NCI-H1930 (cell line): ENCODE measurements around the gene HBG2.
"Not testable (repeated sequence)": the region's sequence is repeated elsewhere in the genome, so short reads cannot be mapped to it uniquely, and the experiment has no call there.

Experiments
- DNase-seq, 2 experiments: peaks; one replicate each; lab custom pipeline; 2025; lab: John Stamatoyannopoulos, UW

The HBG2 gene

DNA sequence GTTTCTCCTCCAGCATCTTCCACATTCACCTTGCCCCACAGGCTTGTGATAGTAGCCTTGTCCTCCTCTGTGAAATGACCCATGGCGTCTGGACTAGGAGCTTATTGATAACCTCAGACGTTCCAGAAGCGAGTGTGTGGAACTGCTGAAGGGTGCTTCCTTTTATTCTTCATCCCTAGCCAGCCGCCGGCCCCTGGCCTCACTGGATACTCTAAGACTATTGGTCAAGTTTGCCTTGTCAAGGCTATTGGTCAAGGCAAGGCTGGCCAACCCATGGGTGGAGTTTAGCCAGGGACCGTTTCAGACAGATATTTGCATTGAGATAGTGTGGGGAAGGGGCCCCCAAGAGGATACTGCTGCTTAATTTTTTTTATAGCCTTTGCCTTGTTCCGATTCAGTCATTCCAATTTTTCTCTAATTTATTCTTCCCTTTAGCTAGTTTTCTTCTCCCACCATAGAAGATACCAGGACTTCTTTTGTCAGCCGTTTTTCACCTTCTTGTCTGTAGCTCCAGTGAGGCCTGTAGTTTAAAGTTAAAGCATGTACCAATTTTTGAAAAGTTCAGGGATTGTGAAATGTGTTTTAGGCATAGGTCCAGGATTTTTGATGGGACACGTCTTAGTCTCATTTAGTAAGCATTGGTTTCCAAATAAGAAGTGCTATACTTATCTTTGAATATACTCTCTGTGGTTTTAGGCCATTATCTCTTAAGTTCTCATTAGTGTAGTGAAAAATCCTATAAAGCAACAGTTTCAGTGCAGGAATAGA lies at the start of gene HBG2:
HBG2 (minus strand) TSS at position 136 of the 768 bp plus-strand sequence; CDS start at position 83, 53 bp downstream.
- not testable (repeated sequence) for DNase-seq

DNA sequence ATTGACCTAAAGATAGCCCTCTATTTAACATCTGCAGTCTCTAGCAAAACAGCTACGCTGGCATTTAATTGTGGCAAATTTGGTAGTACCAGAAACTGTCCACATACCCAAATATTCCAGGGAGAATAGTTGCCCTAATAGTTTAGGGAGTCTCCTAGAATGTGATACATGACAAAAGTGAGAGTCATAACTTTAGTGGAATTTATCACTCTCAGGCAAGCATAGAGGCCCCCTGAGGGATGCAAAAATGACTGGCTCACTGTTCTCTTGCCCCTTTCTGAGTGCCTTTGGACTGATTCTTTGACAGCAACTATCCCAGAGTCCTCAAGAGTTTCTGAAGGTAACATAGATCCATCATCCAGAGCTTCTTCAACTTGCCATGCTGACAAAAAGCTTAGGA lies 49.5 kb upstream of the HBG2 start:
- DNase-seq = no peak

DNA sequence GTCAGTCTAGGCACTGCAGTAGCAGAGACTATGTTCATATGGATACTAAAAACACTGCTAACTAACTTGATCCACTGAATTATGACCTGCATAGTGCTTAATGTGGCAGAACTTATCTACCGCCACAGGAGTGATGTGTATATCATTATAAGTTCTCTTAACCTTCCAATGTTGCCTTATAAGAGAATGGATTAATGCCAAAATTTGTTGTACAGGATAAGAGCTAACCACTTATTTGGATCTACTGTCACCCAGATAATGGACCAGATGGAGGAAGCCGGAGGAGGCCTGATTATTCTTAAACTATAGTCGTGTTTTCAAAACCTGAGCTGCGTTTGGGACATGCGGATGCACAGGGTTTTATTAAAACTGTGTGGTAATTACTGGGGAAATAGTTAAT lies 49.0 kb upstream of the HBG2 start:
- DNase-seq = no peak

DNA sequence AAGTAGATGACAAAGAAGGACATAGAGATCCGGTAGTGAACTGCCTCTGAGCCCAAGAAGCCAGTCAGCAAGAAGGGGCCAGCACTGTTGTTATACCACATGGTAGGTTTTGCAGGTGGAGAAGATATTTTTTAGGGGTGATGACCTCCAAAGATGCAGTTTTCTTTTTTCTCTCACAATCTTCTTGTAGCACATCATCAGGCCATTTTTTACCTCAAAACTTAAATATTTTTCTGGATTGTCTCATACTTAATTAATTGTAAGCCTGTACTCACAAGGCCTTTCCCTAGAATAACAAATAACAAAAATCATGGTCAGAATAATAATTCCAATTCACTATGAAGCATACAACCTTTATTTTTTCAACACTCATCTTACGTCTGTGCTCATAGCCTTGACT lies 47.3 kb upstream of the HBG2 start, which contains the start of gene OR51B4:
OR51B4 (minus strand) TSS at position 101 of the 400 bp plus-strand sequence; CDS start at position 101, 0 bp downstream.
- DNase-seq = no peak

DNA sequence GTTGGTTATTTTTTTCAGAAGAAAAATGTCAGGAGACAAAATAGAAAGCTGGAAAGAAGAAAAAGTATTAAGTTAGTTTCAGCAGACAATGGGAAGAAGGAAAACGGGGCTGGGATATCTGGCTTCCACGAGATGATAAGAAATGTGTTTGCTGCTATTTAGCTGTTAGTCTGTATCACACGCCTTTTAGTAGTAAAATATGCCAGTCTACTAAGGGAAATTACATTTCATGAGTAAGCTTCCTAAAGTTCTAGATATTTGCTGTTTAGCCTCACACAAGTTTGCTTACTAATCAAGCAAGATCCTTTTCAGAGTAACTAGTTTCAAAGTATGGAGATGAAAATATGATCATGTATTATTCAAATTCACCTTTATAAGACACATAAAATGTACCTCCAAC lies 45.7 kb upstream of the HBG2 start:
- DNase-seq = no peak

DNA sequence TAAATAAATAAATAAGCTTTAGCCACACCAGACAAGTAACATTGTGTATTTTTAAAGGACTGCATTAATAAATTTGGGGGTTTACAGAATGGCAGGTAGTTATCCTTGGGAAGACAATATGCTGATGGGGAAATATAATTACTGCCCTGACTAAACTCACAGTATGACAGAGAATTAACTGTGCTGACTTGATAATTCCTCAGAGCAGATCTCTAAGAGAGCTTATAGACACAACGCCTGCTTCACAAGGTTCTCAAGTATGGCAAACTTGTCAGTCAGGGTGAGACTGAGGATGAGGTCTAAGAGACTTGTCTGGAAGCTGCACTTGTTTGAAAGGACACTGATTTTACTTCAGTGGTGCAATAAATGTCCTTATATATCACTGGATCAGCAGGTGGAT lies 43.9 kb upstream of the HBG2 start:
- no peak for DNase-seq

DNA sequence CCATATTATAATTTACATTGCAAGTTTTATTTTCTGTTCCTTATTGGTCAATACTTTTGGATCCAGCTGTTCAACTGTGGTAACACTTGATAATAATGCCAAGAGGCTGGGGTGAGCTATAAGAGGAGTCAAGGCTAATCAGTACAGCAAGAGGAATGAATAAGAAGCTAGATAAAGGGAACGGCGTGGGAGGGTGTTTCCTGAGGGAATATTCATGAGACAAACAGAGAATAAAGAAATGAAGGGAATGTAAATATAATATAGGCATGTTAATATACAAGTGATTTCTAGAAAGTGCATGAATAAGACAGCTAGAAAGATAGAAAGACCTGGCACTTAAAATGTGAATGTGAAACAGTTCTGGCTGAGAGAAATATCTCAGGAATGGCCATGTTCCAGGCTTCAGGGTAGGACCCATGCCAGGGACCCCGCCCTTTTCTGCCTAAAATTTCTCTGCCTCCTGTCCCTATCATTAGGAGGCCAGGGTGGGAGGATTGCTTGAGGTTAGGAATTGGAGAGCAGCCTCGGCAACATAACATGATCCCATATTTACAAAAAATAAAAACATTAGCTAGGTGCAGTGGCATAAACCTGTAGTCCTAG lies 43.2 kb upstream of the HBG2 start:
- no peak for DNase-seq

DNA sequence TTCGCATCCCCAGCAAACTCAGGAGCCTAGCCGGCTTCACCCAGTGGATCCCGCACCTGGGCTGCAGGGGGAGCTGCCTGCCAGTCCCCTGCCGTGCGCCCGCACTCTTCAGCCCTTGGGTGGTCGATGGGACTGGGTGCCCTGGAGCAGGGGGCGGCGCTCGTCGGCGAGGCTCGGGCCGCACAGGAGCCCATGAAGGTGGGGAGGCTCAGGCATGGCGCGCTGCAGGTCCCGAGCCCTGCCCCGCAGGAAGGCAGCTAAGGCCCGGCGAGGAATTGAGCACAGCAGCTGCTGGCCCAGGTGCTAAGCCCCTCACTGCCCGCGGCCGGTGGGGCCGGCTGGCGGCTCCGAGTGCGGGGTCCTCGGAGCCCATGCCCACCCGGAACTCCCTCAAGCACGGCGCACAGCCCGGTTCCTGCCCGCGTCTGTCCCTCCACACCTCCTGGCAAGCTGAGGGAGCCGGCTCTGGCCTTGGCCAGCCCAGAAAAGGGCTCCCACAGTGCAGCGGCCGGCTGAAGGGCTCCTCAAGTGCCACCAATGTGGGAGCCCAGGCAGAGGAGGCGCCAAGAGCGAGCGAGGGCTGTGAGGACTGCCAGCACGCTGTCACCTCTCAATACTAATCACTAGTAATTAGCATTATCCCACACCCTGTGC lies 39.9 kb upstream of the HBG2 start:
- not testable (repeated sequence) for DNase-seq

DNA sequence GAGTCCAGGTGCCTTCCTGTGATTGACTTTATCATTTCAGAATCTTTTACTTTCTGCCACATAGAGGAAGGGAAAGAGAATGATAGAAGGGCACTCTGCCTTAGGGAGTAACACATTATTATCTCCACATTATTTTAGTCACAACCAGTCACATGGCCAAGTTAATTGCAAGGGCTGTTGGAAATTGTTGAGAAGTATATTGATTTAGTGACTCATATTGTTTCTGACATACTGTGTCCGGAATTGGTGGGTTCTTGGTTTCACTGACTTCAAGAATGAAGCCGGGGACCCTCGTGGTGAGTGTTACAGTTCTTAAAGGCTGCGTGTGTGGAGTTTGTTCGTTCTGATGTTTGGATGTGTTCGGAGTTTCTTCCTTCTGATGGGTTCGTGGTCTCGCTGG lies 38.4 kb upstream of the HBG2 start:
- DNase-seq = no peak

DNA sequence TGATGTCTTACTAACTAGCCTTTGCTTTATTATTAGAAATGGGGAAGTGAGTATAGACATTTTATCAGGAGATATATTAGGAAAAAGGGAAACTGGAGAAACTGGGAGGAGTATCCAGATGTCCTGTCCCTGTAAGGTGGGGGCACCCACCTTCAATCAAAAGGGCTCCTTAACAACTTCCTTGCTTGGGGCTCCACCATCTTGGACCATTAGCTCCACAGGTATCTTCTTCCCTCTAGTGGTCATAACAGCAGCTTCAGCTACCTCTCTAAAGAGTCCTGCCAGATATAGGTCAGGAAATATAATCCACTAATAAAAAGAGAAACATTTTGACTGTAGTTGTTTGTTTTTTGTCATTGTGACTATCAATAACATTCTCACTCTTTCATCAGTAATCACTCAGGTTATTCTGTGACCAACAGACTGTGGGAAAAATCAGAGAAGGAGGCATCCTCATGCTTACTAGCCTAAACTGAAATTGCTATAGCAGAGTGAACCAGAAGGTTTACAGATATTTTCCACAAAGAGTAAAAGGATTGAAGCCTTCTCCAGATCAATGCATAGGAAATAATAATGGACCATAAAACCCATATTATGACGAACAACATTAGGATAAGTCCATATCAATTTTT lies 36.7 kb upstream of the HBG2 start:
- peak; percentile 5 to 19 for DNase-seq

DNA sequence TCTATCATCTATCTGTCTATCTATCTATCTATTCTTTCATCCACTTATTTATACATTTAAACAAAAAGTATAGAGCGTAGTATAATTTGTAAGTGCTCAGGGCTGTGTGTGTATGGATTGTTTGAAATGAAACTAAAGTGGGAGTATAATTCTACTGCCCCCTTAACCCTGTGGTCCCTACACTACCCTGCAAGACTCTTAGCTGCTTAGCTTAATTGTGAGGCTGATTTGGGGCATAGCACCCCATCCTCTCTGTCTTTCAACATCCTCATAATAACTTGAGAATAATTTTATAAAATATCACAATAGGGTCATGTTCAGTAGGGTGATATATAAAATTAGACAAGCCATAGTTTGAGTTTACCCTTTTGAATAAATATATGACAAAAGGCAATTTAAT lies 35.5 kb upstream of the HBG2 start:
- DNase-seq = no peak

DNA sequence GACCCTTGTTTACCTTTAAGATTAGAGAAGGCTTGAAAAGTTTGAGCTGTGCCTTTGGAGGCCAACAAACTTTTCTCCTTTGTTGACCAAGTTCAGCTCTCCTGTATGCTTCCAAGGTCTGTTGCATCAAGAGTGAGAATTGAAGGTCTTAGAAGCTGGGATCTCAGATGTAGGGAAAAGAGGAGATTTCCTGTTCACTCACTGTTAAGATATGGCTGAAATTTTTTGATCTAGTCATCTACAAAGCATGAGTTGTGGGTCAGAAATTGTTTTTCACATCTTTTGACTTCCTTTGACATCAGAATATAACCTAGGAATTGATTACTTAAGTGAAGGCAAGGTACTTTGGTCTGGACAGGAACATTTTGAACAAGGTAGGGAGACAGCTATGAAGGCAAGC lies 35.1 kb upstream of the HBG2 start:
- DNase-seq = no peak

DNA sequence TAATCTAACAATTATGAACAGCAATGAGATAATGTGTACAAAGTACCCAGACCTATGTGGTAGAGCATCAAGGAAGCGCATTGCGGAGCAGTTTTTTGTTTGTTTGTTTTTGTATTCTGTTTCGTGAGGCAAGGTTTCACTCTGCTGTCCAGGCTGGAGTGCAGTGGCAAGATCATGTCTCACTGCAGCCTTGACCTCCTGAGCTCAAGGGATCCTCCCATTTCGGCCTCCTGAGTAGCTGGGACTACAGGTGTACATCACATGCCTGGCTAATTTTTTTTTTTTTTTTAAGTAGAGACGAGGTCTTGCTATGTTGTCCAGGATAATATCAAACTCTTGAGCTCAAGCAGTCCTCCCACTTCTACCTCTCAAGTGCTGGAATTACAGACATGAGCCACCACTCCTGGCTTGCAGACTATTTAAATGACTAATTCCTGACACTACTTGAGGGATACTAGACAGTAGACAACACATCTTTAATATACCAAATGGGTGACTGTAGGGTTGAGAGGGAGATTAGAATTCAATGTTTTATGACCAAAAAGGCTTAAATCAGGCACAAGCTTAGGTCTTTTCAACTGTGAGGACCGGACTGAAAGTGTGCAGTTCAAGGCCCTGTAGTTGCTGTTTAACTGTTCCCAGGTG lies 34.4 kb upstream of the HBG2 start:
- DNase-seq = no peak

DNA sequence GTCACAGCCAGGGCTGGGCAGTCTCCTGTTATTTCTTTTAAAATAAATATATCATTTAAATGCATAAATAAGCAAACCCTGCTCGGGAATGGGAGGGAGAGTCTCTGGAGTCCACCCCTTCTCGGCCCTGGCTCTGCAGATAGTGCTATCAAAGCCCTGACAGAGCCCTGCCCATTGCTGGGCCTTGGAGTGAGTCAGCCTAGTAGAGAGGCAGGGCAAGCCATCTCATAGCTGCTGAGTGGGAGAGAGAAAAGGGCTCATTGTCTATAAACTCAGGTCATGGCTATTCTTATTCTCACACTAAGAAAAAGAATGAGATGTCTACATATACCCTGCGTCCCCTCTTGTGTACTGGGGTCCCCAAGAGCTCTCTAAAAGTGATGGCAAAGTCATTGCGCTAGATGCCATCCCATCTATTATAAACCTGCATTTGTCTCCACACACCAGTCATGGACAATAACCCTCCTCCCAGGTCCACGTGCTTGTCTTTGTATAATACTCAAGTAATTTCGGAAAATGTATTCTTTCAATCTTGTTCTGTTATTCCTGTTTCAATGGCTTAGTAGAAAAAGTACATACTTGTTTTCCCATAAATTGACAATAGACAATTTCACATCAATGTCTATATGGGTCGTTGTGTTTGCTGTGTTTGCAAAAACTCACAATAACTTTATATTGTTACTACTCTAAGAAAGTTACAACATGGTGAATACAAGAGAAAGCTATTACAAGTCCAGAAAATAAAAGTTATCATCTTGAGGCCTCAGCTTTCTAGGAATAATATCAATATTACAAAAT lies 33.7 kb upstream of the HBG2 start:
- no peak for DNase-seq

DNA sequence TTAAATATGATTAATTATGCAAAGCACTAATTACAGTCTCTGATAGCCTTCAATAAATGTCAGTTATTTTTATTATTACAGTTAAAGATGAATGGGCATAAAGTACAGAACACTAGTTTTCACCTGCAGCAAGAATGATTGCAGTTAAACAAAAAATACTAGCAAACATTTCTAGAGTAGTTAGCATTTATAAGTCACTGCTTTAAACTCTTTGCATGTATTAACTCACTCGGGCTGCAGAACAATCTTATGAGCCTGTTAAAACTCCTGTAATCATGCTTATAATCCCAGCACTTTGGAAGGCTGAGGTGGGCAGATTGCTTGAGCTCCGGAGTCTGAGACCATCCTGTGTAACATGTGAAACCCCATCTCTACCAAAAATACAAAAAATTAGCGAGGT lies 32.3 kb upstream of the HBG2 start:
- no peak for DNase-seq

DNA sequence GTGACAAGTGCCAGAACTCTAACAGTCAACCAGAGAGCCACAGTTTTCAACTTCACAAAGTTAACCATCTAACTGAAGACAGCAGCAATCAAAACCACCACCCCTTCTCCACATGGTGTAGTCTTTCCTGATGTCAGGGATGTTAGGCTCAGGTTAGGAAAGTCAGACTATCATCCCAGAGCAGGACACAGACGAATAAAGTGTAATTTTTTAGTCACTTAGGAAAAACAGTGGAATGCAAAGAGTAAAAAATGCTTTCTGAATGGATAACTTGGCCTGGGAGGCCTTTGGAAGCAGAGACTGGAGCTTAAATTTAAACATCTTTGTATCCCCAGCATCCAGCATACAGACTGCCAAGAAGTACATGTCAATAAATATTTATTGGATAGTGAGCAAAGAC lies 31.8 kb upstream of the HBG2 start:
- DNase-seq = no peak

DNA sequence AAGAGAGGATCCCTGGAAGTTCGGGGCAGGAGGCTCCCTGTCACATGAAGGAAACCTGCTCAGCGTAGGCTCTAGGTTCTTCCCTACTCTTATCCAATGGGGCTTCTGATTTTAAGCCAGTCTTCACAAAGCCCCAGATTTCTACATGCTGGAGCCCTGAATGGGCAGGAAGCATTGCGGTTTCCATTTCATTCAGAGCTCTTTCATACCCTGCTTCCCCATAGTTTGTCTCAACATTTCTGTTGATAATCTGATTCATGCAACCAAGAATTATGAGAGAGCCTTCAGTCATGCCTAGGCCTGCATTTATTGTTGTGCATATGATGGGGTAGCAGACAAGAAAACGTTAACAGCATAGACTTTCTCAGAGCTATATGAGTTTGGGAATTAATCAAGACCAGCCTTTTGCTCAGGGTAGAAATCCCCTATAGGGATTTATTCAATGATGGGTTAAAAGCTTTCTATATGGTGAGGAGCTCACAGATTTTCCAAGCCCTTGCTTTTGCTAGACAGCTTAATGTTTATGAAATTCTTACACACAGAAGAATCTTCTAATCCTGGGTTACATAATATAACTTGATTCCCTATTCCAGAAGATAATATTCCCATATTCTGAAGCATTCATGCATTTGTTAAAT lies 31.2 kb upstream of the HBG2 start:
- DNase-seq = no peak

DNA sequence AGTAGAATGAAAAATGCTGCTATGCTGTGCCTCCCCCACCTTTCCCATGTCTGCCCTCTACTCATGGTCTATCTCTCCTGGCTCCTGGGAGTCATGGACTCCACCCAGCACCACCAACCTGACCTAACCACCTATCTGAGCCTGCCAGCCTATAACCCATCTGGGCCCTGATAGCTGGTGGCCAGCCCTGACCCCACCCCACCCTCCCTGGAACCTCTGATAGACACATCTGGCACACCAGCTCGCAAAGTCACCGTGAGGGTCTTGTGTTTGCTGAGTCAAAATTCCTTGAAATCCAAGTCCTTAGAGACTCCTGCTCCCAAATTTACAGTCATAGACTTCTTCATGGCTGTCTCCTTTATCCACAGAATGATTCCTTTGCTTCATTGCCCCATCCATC lies 30.1 kb upstream of the HBG2 start:
- no peak for DNase-seq

DNA sequence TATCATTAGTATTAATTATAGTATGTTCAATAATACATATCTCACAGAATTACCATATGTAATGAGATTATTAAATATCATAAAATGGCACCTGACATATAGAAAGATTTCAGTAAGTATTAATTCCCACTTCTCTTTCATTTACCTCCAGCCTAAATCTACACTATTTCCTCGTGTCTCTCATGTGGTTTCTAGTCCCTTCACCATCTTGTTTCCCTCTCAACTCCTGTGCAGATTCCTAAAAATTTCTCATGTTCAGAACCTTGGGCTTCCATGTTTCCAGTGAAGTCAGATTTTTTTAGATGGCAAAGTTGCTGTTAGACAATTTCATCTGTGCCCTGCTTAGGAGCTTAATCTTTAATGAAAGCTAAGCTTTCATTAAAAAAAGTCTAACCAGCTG lies 29.3 kb upstream of the HBG2 start:
- DNase-seq = no peak

DNA sequence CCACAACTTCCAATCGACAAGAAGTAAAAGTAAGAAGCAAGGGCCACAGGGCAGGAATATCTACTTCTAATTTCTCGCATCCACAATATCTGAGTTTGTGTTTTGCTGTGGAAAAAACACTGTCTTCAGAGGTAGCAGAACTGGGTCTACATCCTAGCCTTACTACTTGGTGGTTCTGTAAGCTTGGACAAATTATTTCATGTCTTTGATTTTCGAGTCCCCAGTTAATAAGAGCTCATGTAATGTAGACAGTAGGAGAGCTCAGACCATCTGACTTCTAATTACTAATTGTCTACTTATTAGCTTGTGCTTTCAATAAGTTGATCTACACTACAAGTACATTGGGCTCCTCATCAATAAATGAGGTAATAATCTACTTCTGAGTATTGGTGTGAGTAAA lies 28.5 kb upstream of the HBG2 start:
- DNase-seq = no peak

DNA sequence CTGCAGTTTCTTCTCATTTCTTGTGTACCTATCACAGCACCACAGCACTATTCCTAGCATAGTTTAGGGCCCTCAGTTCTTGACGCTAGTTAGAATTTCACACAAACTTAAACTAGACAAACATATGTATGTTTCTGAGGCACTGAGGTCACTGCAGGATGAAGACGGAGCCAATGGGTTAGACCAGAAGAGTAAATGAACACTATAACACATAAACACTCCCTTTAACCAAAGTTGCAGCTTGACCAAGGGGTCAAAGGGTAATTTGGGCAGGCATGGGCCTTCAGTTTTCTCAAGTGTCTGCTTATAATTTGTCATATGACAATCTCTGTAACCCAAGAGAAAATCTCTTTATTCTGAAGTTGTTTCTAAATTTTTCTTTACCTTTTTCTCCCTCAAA lies 28.0 kb upstream of the HBG2 start:
- DNase-seq = no peak
